WTC11 (cell line): ENCODE measurements around the gene TSPAN9. TPM values are rescaled to one million over a fixed set of nuclear protein-coding genes. Genes with fewer than 3 reads are reported as not detected.
A peak's percentile ranks its signal among the peaks of the same experiment; 100 is the strongest.

ENCODE experiments used
- ATAC-seq: fragments of 200-7000 bp; cut with Tn5 transposase; 2 replicates; pipeline ENCODE4 v1.10.0; 2021; ENCODE audit warnings: mild to moderate bottlenecking, moderate library complexity
- CTCF ChIA-PET: fragments of 300-600 bp; sonication (Branson Sonifier 250); formaldehyde crosslinking; loops from one replicate; lab custom pipeline; 2021; ENCODE audit warnings: antibody characterized with exemption; lab: Charles Lee
- POLR2A ChIA-PET: fragments of 350-600 bp; sonication (Branson Sonifier 250); formaldehyde crosslinking; loops from one replicate; lab custom pipeline; 2021; ENCODE audit warnings: antibody characterized with exemption; lab: Charles Lee
- DNase-seq: peaks from one replicate; pipeline ENCODE4 v3.0.0; 2021; ENCODE audit warnings: low spot score
- H3K27ac Mint-ChIP-seq: 2 replicates; pipeline ENCODE4 v1.8.0; 2021; ENCODE audit warnings: mixed read lengths
- H3K27me3 Mint-ChIP-seq: 2 replicates; pipeline ENCODE4 v1.8.0; 2021; ENCODE audit warnings: low read depth, mild to moderate bottlenecking, moderate library complexity, mixed read lengths
- H3K36me3 Mint-ChIP-seq: 2 replicates; pipeline ENCODE4 v1.8.0; 2021; ENCODE audit warnings: mixed read lengths
- H3K4me1 Mint-ChIP-seq: 2 replicates; pipeline ENCODE4 v1.8.0; 2022; ENCODE audit warnings: mixed read lengths
- H3K4me3 Mint-ChIP-seq: 2 replicates; pipeline ENCODE4 v1.8.0; 2021; ENCODE audit warnings: mild to moderate bottlenecking, moderate library complexity, mixed read lengths
- H3K9me3 Mint-ChIP-seq: 2 replicates; pipeline ENCODE4 v1.8.0; 2021; ENCODE audit warnings: mixed read lengths
- E2F1 ChIP-seq: sonication (generic); formaldehyde crosslinking; IDR thresholded peaks from 2 replicates; pipeline ENCODE4 v1.8.0; 2022; ENCODE audit warnings: mild to moderate bottlenecking, missing genetic modification reagents
- ETV6 ChIP-seq: sonication (generic); formaldehyde crosslinking; IDR thresholded peaks from 2 replicates; pipeline ENCODE4 v1.8.1; 2022; ENCODE audit warnings: mild to moderate bottlenecking, missing genetic modification reagents
- FOXK1 ChIP-seq: sonication (generic); formaldehyde crosslinking; IDR thresholded peaks from 2 replicates; pipeline ENCODE4 v1.8.0; 2022; ENCODE audit warnings: mild to moderate bottlenecking, moderate library complexity, missing genetic modification reagents
- GABPB1 ChIP-seq: sonication (generic); formaldehyde crosslinking; IDR thresholded peaks from 2 replicates; pipeline ENCODE4 v1.8.1; 2023; ENCODE audit warnings: mild to moderate bottlenecking, missing genetic modification reagents
- JUN ChIP-seq: sonication (generic); formaldehyde crosslinking; IDR thresholded peaks from 2 replicates; pipeline ENCODE4 v1.8.0; 2023; ENCODE audit warnings: mild to moderate bottlenecking, missing genetic modification reagents
- NR3C1 ChIP-seq: sonication (generic); formaldehyde crosslinking; conservative IDR thresholded peaks from 2 replicates; pipeline ENCODE4 v1.8.1; 2023; ENCODE audit warnings: low read depth, mild to moderate bottlenecking, missing genetic modification reagents
- OVOL2 ChIP-seq: fragments of 250-450 bp; sonication (Bioruptor Pico); IDR thresholded peaks from 2 replicates; pipeline ENCODE4 v1.9.0; 2021; ENCODE audit warnings: mild to moderate bottlenecking, borderline replicate concordance
- PREB ChIP-seq: sonication (generic); formaldehyde crosslinking; IDR thresholded peaks from 2 replicates; pipeline ENCODE4 v1.8.1; 2022; ENCODE audit warnings: mild to moderate bottlenecking, missing genetic modification reagents, moderate library complexity, borderline replicate concordance
- TEAD4 ChIP-seq: sonication (generic); formaldehyde crosslinking; IDR thresholded peaks from 2 replicates; pipeline ENCODE4 v1.8.0; 2022; ENCODE audit warnings: mild to moderate bottlenecking, missing genetic modification reagents
- ZNF671 ChIP-seq: fragments of 250-450 bp; sonication (Bioruptor Pico); IDR thresholded peaks from 2 replicates; pipeline ENCODE4 v1.8.0; 2021; ENCODE audit warnings: mild to moderate bottlenecking
- total RNA-seq: library from RNA; stranded (reverse); gene quantifications from 3 replicates; pipeline ENCODE4 v1.2.3, GENCODE V29; 2021
- TF ChIP-seq, protein P1 (sequence below): sonication (generic); formaldehyde crosslinking; IDR thresholded peaks from 2 replicates; pipeline ENCODE4 v1.8.1; 2023; ENCODE audit warnings: mild to moderate bottlenecking, missing genetic modification reagents
- TF ChIP-seq, protein P2 (sequence below): fragments of 250-450 bp; sonication (Bioruptor Pico); IDR thresholded peaks from 2 replicates; pipeline ENCODE4 v1.9.0; 2021; ENCODE audit warnings: mild to moderate bottlenecking, borderline replicate concordance
- TF ChIP-seq, protein P3 (sequence below): fragments of 250-450 bp; sonication (Bioruptor Pico); conservative IDR thresholded peaks from 2 replicates; pipeline ENCODE4 v1.9.0; 2021; ENCODE audit warnings: mild to moderate bottlenecking
- TF ChIP-seq, protein P4 (sequence below): sonication (generic); formaldehyde crosslinking; IDR thresholded peaks from 2 replicates; pipeline ENCODE4 v1.8.1; 2023; ENCODE audit warnings: mild to moderate bottlenecking, missing genetic modification reagents, moderate library complexity

The TSPAN9 gene
- total RNA-seq, 1 experiment from 2014 or later = 27.6 TPM

GRCh38 chr12:3206536-3207072 is 129.4 kb downstream of the TSPAN9 start:
- no peak for DNase-seq
- TF ChIP-seq ZNF671 (no peak), ETV6 (no peak), OVOL2 (CRISPR knock-in tag) (no peak), FOXK1 (CRISPR knock-in tag) (no peak)
- TF ChIP-seq, protein P1, sequence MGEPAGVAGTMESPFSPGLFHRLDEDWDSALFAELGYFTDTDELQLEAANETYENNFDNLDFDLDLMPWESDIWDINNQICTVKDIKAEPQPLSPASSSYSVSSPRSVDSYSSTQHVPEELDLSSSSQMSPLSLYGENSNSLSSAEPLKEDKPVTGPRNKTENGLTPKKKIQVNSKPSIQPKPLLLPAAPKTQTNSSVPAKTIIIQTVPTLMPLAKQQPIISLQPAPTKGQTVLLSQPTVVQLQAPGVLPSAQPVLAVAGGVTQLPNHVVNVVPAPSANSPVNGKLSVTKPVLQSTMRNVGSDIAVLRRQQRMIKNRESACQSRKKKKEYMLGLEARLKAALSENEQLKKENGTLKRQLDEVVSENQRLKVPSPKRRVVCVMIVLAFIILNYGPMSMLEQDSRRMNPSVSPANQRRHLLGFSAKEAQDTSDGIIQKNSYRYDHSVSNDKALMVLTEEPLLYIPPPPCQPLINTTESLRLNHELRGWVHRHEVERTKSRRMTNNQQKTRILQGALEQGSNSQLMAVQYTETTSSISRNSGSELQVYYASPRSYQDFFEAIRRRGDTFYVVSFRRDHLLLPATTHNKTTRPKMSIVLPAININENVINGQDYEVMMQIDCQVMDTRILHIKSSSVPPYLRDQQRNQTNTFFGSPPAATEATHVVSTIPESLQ = no peak
- Mint-ChIP-seq H3K27ac (peak overlapping the region; percentile 7), H3K9me3 (no peaks in the 10 kb centered on the region), H3K4me1 (peaks cover 30% of the 10 kb centered on the region), H3K27me3 (peaks cover 12% of the 10 kb centered on the region), H3K4me3 (no peak overlapping the region), H3K36me3 (no peaks in the 10 kb centered on the region)
- CTCF ChIA-PET = interaction anchor here (0.6 to 8.1 kb wide), 16 partner anchors 11 to 566 kb away, joined by 3 to 243 read pairs (median 8); no protein-coding TSS in a partner anchor
- ATAC-seq = no peak
- POLR2A ChIA-PET = no interaction called here

- TF ChIP-seq, protein P2, sequence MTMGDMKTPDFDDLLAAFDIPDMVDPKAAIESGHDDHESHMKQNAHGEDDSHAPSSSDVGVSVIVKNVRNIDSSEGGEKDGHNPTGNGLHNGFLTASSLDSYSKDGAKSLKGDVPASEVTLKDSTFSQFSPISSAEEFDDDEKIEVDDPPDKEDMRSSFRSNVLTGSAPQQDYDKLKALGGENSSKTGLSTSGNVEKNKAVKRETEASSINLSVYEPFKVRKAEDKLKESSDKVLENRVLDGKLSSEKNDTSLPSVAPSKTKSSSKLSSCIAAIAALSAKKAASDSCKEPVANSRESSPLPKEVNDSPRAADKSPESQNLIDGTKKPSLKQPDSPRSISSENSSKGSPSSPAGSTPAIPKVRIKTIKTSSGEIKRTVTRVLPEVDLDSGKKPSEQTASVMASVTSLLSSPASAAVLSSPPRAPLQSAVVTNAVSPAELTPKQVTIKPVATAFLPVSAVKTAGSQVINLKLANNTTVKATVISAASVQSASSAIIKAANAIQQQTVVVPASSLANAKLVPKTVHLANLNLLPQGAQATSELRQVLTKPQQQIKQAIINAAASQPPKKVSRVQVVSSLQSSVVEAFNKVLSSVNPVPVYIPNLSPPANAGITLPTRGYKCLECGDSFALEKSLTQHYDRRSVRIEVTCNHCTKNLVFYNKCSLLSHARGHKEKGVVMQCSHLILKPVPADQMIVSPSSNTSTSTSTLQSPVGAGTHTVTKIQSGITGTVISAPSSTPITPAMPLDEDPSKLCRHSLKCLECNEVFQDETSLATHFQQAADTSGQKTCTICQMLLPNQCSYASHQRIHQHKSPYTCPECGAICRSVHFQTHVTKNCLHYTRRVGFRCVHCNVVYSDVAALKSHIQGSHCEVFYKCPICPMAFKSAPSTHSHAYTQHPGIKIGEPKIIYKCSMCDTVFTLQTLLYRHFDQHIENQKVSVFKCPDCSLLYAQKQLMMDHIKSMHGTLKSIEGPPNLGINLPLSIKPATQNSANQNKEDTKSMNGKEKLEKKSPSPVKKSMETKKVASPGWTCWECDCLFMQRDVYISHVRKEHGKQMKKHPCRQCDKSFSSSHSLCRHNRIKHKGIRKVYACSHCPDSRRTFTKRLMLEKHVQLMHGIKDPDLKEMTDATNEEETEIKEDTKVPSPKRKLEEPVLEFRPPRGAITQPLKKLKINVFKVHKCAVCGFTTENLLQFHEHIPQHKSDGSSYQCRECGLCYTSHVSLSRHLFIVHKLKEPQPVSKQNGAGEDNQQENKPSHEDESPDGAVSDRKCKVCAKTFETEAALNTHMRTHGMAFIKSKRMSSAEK = no peak
- TF ChIP-seq GABPB1 (CRISPR knock-in tag) (no peak), JUN (CRISPR knock-in tag) (no peak), E2F1 (CRISPR knock-in tag) (no peak), TEAD4 (CRISPR knock-in tag) (no peak), NR3C1 (CRISPR knock-in tag) (no peak), PREB (CRISPR knock-in tag) (no peak), FOXK1 (CRISPR knock-in tag) (no peak)
- TF ChIP-seq, protein P3, sequence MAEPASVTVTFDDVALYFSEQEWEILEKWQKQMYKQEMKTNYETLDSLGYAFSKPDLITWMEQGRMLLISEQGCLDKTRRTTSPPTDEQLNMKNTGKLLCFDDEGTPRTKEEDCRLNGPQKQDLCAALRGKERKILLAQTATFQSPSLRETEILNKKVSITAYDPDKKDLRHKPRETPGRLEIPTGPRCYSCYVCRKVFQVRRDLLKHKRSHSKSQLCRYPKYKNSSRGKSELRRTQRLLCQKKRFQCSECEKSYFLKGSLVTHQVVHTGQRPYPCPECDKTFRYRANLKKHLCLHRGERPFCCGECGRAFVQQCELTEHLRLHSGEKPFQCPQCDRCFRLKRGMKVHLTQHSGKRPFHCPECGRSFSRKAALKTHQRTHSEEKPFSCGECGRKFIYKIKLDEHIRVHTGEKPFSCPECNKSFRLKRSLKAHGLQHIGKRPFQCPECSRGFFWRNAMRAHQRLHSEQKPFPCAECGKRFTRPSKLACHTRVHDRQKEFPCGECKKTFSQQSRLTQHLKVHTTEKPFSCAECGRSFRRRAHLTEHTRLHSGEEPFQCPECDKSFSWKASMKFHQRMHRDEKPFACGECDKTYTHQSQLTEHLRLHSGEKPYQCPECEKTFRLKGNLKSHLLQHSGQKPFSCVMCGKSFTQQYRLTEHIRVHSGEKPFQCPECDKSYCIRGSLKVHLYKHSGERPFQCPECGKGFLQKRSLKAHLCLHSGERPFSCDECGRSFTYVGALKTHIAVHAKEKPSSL (CRISPR knock-in tag) = no peak
- TF ChIP-seq, protein P4, sequence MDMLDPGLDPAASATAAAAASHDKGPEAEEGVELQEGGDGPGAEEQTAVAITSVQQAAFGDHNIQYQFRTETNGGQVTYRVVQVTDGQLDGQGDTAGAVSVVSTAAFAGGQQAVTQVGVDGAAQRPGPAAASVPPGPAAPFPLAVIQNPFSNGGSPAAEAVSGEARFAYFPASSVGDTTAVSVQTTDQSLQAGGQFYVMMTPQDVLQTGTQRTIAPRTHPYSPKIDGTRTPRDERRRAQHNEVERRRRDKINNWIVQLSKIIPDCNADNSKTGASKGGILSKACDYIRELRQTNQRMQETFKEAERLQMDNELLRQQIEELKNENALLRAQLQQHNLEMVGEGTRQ = no peak
- Mint-ChIP-seq H3K27ac (no peak overlapping the region), H3K36me3 (no peaks in the 10 kb centered on the region), H3K9me3 (no peaks in the 10 kb centered on the region), H3K27me3 (peaks cover 6% of the 10 kb centered on the region), H3K4me3 (no peak overlapping the region), H3K4me1 (peaks cover 25% of the 10 kb centered on the region)
- no peak for ATAC-seq
- ChIA-PET POLR2A (no interaction called here), CTCF (interaction anchor here (0.6 to 8.1 kb wide), 30 partner anchors 8 to 565 kb away, joined by 3 to 243 read pairs (median 6); no protein-coding TSS in a partner anchor)
- no peak for DNase-seq
Observed at GRCh38 chr12:3207175-3207574, 130.0 kb downstream of the TSPAN9 start.
